HG03139 (cell line): ENCODE results near the gene RPS21.
"Not testable (repeated sequence)": the region's sequence is repeated elsewhere in the genome, so short reads cannot be mapped to it uniquely, and the experiment has no call there.

Experiments
- ATAC-seq: cut with Tn5 transposase; IDR thresholded peaks from one replicate; pipeline ENCODE4 v1.9.1; 2021; ENCODE audit not compliant: unreplicated experiment

Gene RPS21

GRCh38 chr20:62363920-62364851 is 22.7 kb upstream of the RPS21 start:
- ATAC-seq, result no peak

GRCh38 chr20:62364911-62365736 is 21.8 kb upstream of the RPS21 start:
- no peak for ATAC-seq

- ATAC-seq, result no peak
Measured at GRCh38 chr20:62365814-62366369, 21.0 kb upstream of the RPS21 start.

- ATAC-seq, result no peak
Measured at GRCh38 chr20:62366370-62367135, 20.4 kb upstream of the RPS21 start.

GRCh38 chr20:62367136-62367632 is 19.7 kb upstream of the RPS21 start, which contains the start of gene LAMA5:
Gene LAMA5, minus strand, starts transcription at chr20:62367312. Its CDS starts 67 bp downstream, at chr20:62367245.
- no peak for ATAC-seq

- ATAC-seq, result no peak
Measured at GRCh38 chr20:62367633-62368391, 19.1 kb upstream of the RPS21 start.

- ATAC-seq, result no peak
Measured at GRCh38 chr20:62368392-62368975, 18.4 kb upstream of the RPS21 start.

GRCh38 chr20:62368976-62369814 is 17.7 kb upstream of the RPS21 start:
- no peak for ATAC-seq

- no peak for ATAC-seq
Measured at GRCh38 chr20:62369815-62370114, 17.1 kb upstream of the RPS21 start.

- ATAC-seq, result no peak
Measured at GRCh38 chr20:62370115-62370806, 16.6 kb upstream of the RPS21 start.

GRCh38 chr20:62370807-62371587 is 15.9 kb upstream of the RPS21 start:
- ATAC-seq, result no peak

GRCh38 chr20:62371588-62372041 is 15.3 kb upstream of the RPS21 start:
- no peak for ATAC-seq

GRCh38 chr20:62372042-62372993 is 14.6 kb upstream of the RPS21 start:
- no peak for ATAC-seq

- ATAC-seq, result not testable (repeated sequence)
Measured at GRCh38 chr20:62373631-62374179, 13.2 kb upstream of the RPS21 start.

GRCh38 chr20:62374331-62375152 is 12.4 kb upstream of the RPS21 start:
- no peak for ATAC-seq
